ENCODE measurements around the gene GUCD1.

Gene GUCD1

GRCh38 chr22:24498824-24499223 is 56.1 kb downstream of the GUCD1 start (continued):
- no peak for TF ChIP-seq ZNF362 (tag by site-specific recombination; IDR thresholded peaks at IDR 0.05)
- no peak for TF ChIP-seq SP2 (tag by site-specific recombination; IDR thresholded peaks at IDR 0.05)
- TF ChIP-seq ZNF549 (tag by site-specific recombination; IDR thresholded peaks at IDR 0.05): no peak
- TF ChIP-seq ZNF341 (tag by site-specific recombination; IDR thresholded peaks at IDR 0.05; ENCODE audit: low read depth): no peak
- TF ChIP-seq ZFHX2 (tag by site-specific recombination; conservative IDR thresholded peaks at IDR 0.05): no peak
- TF ChIP-seq ZNF561 (tag by site-specific recombination; IDR thresholded peaks at IDR 0.05; ENCODE audit: borderline replicate concordance): no peak
- TF ChIP-seq ZNF621 (tag by site-specific recombination; IDR thresholded peaks at IDR 0.05): no peak

- ChIA-PET POLR2A (no interaction called here), CTCF (interaction anchor here (1.0 to 1.6 kb wide), 4 partner anchors 9 to 76 kb away, joined by 3 to 4 read pairs (median 4); no protein-coding TSS in a partner anchor)
- no peak overlapping the region for H3K4me3 ChIP-seq (ENCODE audit: low read depth, low read length)
- H3K36me3 ChIP-seq (ENCODE audit: control insufficient read depth in 2 of 2, insufficient read depth in 1 of 2, low read length in 2 of 2): no peaks in the 10 kb centered on the region
- H3K4me1 ChIP-seq (ENCODE audit: control insufficient read depth, insufficient read depth, low read length): no peaks in the 10 kb centered on the region
- no peak overlapping the region for H3K27ac ChIP-seq (ENCODE audit: extremely low read depth, low read depth, low read length)
- H3K9me3 ChIP-seq (ENCODE audit: control insufficient read depth, insufficient read depth, low read depth, low read length): no peaks in the 10 kb centered on the region
- TF ChIP-seq ZNF626 (tag by site-specific recombination; IDR thresholded peaks at IDR 0.05) (no peak), YY2 (tag by site-specific recombination; IDR thresholded peaks at IDR 0.05) (no peak), ZBTB8A (tag by site-specific recombination; IDR thresholded peaks at IDR 0.05) (no peak), ZNF610 (tag by site-specific recombination; IDR thresholded peaks at IDR 0.05; ENCODE audit: borderline replicate concordance) (no peak), PRDM6 (tag by site-specific recombination; IDR thresholded peaks at IDR 0.05) (no peak), HOXA7 (CRISPR knock-in tag; IDR thresholded peaks at IDR 0.05; ENCODE audit: borderline replicate concordance) (no peak), ZNF555 (tag by site-specific recombination; conservative IDR thresholded peaks at IDR 0.05) (no peak), ZNF670 (tag by site-specific recombination; IDR thresholded peaks at IDR 0.05; ENCODE audit: low read depth) (no peak), ZNF354C (tag by site-specific recombination; IDR thresholded peaks at IDR 0.05; ENCODE audit: borderline replicate concordance, low read depth) (no peak), OVOL3 (tag by site-specific recombination; IDR thresholded peaks at IDR 0.05) (no peak)
Measured at GRCh38 chr22:24497841-24498258, 57.1 kb downstream of the GUCD1 start.

GRCh38 chr22:24496661-24497060 is 58.3 kb downstream of the GUCD1 start:
- CTCF ChIA-PET: interaction anchor here (0.7 to 1.6 kb wide), 9 partner anchors 10 to 634 kb away, joined by 3 to 4 read pairs (median 3); no protein-coding TSS in a partner anchor
- POLR2A ChIA-PET: no interaction called here
- Histone ChIP-seq H3K36me3 (ENCODE audit: control insufficient read depth in 2 of 2, insufficient read depth in 1 of 2, low read length in 2 of 2) (no peaks in the 10 kb centered on the region), H3K4me3 (ENCODE audit: low read depth, low read length) (no peak overlapping the region), H3K27ac (ENCODE audit: extremely low read depth, low read depth, low read length) (no peak overlapping the region), H3K9me3 (ENCODE audit: control insufficient read depth, insufficient read depth, low read depth, low read length) (no peaks in the 10 kb centered on the region), H3K4me1 (ENCODE audit: control insufficient read depth, insufficient read depth, low read length) (no peaks in the 10 kb centered on the region)
- TF ChIP-seq ZNF544 (tag by site-specific recombination; IDR thresholded peaks at IDR 0.05): no peak
- TF ChIP-seq ZNF223 (tag by site-specific recombination; IDR thresholded peaks at IDR 0.05): peak; percentile 78; the same call in 1 of the 2 replicates

- no peak overlapping the region for H3K4me3 ChIP-seq (ENCODE audit: low read depth, low read length)
- H3K4me1 ChIP-seq (ENCODE audit: control insufficient read depth, insufficient read depth, low read length): no peaks in the 10 kb centered on the region
- H3K36me3 ChIP-seq (ENCODE audit: control insufficient read depth in 2 of 2, insufficient read depth in 1 of 2, low read length in 2 of 2): no peaks in the 10 kb centered on the region
- CTCF ChIA-PET: interaction anchor here (0.7 to 1.6 kb wide), 7 partner anchors 10 to 634 kb away, joined by 3 to 4 read pairs (median 4); no protein-coding TSS in a partner anchor
- no peak overlapping the region for H3K27ac ChIP-seq (ENCODE audit: extremely low read depth, low read depth, low read length)
- peak; percentile 77; the same call in 1 of the 2 replicates for TF ChIP-seq ZSCAN4 (tag by site-specific recombination; IDR thresholded peaks at IDR 0.05)
- no peak for TF ChIP-seq ZNF114 (tag by site-specific recombination; IDR thresholded peaks at IDR 0.05)
- no peaks in the 10 kb centered on the region for H3K9me3 ChIP-seq (ENCODE audit: control insufficient read depth, insufficient read depth, low read depth, low read length)
- POLR2A ChIA-PET: no interaction called here
Measured at GRCh38 chr22:24496234-24496633, 58.7 kb downstream of the GUCD1 start.
